HG03439 (cell line): Measurements from ENCODE around the gene TFIP11.
"Not testable (repeated sequence)": the region's sequence is repeated elsewhere in the genome, so short reads cannot be mapped to it uniquely, and the experiment has no call there.

Experiments
- ATAC-seq: cut with Tn5 transposase; IDR thresholded peaks from one replicate; pipeline ENCODE4 v1.9.1; 2021; ENCODE audit warnings: mild to moderate bottlenecking, moderate library complexity; ENCODE audit not compliant: unreplicated experiment

The TFIP11 gene

GRCh38 chr22:26542831-26543230 is 30.6 kb upstream of the TFIP11 start:
- ATAC-seq = no peak

- no peak for ATAC-seq
Measured at GRCh38 chr22:26541167-26541819, 29.0 kb upstream of the TFIP11 start.

GRCh38 chr22:26540119-26540518 is 27.8 kb upstream of the TFIP11 start:
- ATAC-seq = no peak

GRCh38 chr22:26536762-26537134 is 24.5 kb upstream of the TFIP11 start:
- no peak for ATAC-seq

- ATAC-seq = no peak
Measured at GRCh38 chr22:26536056-26536761, 23.9 kb upstream of the TFIP11 start.

- ATAC-seq = no peak
Measured at GRCh38 chr22:26535603-26535908, 23.3 kb upstream of the TFIP11 start.

GRCh38 chr22:26534874-26535602 is 22.8 kb upstream of the TFIP11 start:
- no peak for ATAC-seq

- no peak for ATAC-seq
Measured at GRCh38 chr22:26534171-26534855, 22.0 kb upstream of the TFIP11 start.

- ATAC-seq = no peak
Measured at GRCh38 chr22:26529345-26529744, 17.1 kb upstream of the TFIP11 start.

GRCh38 chr22:26528518-26528917 is 16.2 kb upstream of the TFIP11 start:
- not testable (repeated sequence) for ATAC-seq

GRCh38 chr22:26527574-26528465 is 15.5 kb upstream of the TFIP11 start:
- ATAC-seq = no peak

- no peak for ATAC-seq
Measured at GRCh38 chr22:26527167-26527566, 14.9 kb upstream of the TFIP11 start.

- ATAC-seq = no peak
Measured at GRCh38 chr22:26525946-26526564, 13.8 kb upstream of the TFIP11 start.

GRCh38 chr22:26524870-26525269 is 12.6 kb upstream of the TFIP11 start:
- ATAC-seq = no peak

- ATAC-seq = no peak
Measured at GRCh38 chr22:26522592-26522991, 10.3 kb upstream of the TFIP11 start.

GRCh38 chr22:26522012-26522411 is 9.7 kb upstream of the TFIP11 start:
- no peak for ATAC-seq

- ATAC-seq = no peak
Measured at GRCh38 chr22:26517429-26517828, 5.2 kb upstream of the TFIP11 start.

- ATAC-seq = no peak
Measured at GRCh38 chr22:26516503-26516902, 4.2 kb upstream of the TFIP11 start.

- no peak for ATAC-seq
Measured at GRCh38 chr22:26515931-26516330, 3.7 kb upstream of the TFIP11 start.
